A549 treated with GW870086 at 1 μM for 4 hours (cell line): ENCODE results near the gene ECEL1. TPM values are rescaled to one million over a fixed set of nuclear protein-coding genes. Genes with fewer than 3 reads are reported as not detected.

Experiments
- total RNA-seq: library from RNA; stranded (reverse); fragments of 200-300 nt; extraction: Qiagen RNA extraction; gene quantifications from 5 replicates; pipeline ENCODE4 v1.2.3, GENCODE V29; 2022; ENCODE audit warnings: low read depth

ECEL1 gene
- total RNA-seq: 0.08 to 0.32 TPM (median 0.23 TPM) in 4 of 5 replicates, not detected in the other

DNA sequence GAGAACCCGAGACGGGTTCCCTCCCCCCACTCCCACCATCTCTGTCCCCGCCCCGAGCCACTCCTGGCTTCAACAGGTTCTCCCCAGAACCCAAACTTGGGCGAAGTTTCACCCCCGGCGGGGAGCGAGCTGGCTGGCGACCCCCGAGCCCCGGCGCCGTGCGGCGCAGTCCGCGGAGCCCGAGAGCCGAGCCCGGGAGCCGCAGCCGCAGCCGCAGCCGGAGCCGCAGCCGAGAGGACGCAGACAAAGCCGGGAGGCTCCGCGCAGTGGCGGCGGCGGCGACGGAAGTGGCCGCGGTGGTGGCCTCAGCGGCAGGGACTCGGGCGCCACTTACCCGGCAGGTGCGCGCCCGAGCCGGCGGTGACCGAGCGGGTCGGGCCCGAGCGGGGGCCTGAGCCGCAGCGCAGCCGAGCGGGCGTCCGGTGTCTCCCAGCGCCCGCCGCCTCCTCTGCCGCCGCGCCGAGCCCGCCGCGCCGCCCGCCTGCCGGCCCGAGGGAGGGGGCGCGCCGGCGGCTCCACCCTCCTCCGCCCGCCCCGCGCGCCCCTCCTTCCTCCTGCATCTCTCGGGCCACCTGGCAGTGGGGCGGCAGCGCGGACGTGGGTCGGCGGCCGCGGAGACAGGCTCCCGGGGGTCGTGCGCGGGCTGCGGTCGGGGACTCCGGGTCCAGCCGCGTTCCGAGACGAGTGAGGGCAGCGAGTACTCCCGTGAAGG, at the start of gene ECEL1:
ECEL1 (minus strand) TSS at position 450 of the 712 bp plus-strand sequence. CDS start 1,181 bp downstream, outside the sequence.

DNA sequence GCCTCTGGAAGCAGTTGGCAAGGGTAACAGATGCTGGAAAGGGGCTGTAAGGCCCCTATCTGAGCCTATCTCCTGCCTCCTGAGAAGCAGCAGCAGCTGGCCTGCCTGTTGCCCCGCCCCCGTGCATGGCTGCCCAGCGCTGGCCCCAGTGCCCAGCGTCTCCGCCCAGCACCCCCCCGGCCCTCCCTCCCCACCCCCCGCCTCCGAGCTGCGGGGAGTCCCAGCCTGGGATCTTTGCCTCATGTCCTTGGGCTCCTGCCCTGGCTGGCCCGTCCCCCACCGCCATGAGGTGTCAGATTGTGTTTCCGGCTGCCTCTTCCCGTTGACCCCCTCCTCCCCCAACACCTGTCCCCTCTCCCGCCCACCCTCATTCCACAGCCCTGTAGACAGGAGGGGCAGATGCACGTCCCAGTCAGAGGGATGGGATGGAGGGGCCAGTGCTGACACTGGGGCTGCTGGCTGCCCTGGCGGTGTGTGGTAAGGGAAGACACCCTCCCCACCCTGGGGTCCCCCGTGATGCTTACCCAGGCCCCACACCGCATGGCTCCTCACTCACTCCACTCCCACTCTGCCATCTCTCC, 38.2 kb upstream of the ECEL1 start, which contains the start of gene CHRND:
CHRND (plus strand) TSS at position 370 of the 581 bp plus-strand sequence; CDS start at position 426, 56 bp downstream.

DNA sequence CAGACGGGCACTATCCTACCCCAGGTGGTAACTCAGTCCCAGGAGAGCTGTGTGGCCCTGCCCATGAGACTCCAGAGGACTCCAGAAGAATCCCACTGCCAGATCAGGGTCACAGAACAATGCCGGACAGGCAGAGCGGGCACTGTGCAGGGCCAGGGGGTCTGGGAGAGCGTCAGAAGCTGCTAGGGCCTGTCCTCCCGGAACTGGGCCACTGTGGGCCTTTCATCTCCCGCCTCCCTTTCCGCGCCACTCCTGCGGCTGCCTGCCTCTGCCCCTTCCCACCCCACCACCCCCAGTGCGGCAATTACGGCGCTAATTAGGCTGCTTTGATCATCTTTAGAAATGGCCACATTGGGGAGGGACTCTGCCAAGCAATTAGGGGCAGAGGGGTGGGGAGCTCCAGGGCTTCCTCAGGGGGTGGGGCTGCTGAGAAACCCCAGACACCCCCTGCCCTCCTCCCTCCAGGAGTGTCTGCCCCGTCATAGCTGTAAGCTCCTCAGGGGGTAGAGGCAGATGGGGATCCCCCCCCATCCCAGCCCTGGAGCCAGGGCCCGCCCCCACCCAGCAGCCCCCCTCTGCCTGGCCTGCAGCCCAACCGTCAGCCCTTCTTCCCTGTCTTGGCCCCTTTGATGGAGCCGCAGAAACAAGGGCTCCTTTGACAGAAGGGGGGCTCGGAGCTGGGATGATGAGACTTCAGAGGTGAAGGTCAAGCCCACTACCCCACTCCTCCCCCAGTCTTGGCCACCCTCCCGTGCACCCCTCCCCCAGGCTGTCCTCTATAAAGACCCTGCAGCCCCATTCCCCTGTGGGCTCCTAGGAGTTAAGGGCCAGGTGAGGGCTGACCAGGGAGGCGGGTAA, 32.2 kb upstream of the ECEL1 start, which contains the start of gene PRSS56:
PRSS56 (plus strand) TSS at position 808 of the 858 bp plus-strand sequence. CDS start 211 bp downstream, outside the sequence.

GRCh38 chr2:232455426-232456255, 32.0 kb downstream of the ECEL1 start, which contains the start of gene ALPI:
Gene ALPI (plus strand): TSS chr2:232456153. CDS start chr2:232456200, 47 bp downstream.

Other genes starting within 250 kb of the ECEL1 start
- 4.4 to 5.3 TPM (median 4.8 TPM) in 5 replicates for gene ALPP, start 109.1 kb downstream of the ECEL1 start, total RNA-seq
- 0.24 to 0.47 TPM (median 0.38 TPM) in 5 replicates for gene ALPG, start 81.0 kb downstream of the ECEL1 start, total RNA-seq
- 0.06 to 0.15 TPM in 2 of 5 replicates, not detected in the others for gene ALPI, start 31.7 kb downstream of the ECEL1 start, total RNA-seq
- gene PRSS56, start 32.6 kb upstream of the ECEL1 start, total RNA-seq: 0.09 to 0.16 TPM (median 0.11 TPM) in 5 replicates
- gene CHRND, start 38.3 kb upstream of the ECEL1 start, total RNA-seq: not detected in 5 replicates
- gene CHRNG, start 51.9 kb upstream of the ECEL1 start, total RNA-seq: not detected in 5 replicates
- gene TIGD1, start 62.7 kb upstream of the ECEL1 start, total RNA-seq: 4.6 to 5.2 TPM (median 4.9 TPM) in 5 replicates
- 85.6 to 170 TPM (median 89.9 TPM) in 5 replicates for gene EIF4E2, start 62.9 kb upstream of the ECEL1 start, total RNA-seq
- gene EFHD1, start 145.8 kb upstream of the ECEL1 start, total RNA-seq: 3.3 to 4.9 TPM (median 3.6 TPM) in 5 replicates
- gene GIGYF2, start 209.5 kb upstream of the ECEL1 start, total RNA-seq: 23.2 to 28.1 TPM (median 27.8 TPM) in 5 replicates